AG04449 (cell line): Measurements from ENCODE around the gene GRM1.

Experiments
- CTCF ChIA-PET: fragments of 350-600 bp; formaldehyde crosslinking; extraction: SDS; loops from one replicate; lab custom pipeline; 2021; ENCODE audit warnings: antibody characterized with exemption; lab: Yijun Ruan, JAX
- POLR2A ChIA-PET: fragments of 400-600, 350-600 bp; formaldehyde crosslinking; extraction: SDS; loops from one replicate; lab custom pipeline; 2020; ENCODE audit warnings: antibody characterized with exemption, inconsistent platforms; lab: Yijun Ruan, JAX
- DNase-seq: peaks from one replicate; pipeline ENCODE4 v3.0.0-alpha.2; 2010; ENCODE audit warnings: low read depth, low spot score
- H3K4me3 ChIP-seq: 2 replicates; pipeline ENCODE4 v1.5.1; 2011; ENCODE audit warnings: low read depth, mild to moderate bottlenecking, control low read depth, low read length
- CTCF ChIP-seq: IDR thresholded peaks from one replicate; pipeline ENCODE4 v1.5.1; 2011; ENCODE audit warnings: mild to moderate bottlenecking, moderate library complexity, low read length, control low read depth, inconsistent platforms; ENCODE audit not compliant: insufficient read depth; ENCODE audit errors: missing control alignments

Gene GRM1

GRCh38 chr6:146190581-146190980 lies 161.7 kb downstream of the GRM1 start:
- no peak overlapping the region for H3K4me3 ChIP-seq
- no peak for TF ChIP-seq CTCF
- ChIA-PET CTCF (no interaction called here), POLR2A (no interaction called here)
- no peak for DNase-seq

GRCh38 chr6:146191166-146191565 lies 162.3 kb downstream of the GRM1 start:
- ChIA-PET POLR2A (no interaction called here), CTCF (no interaction called here)
- DNase-seq: no peak
- no peak overlapping the region for H3K4me3 ChIP-seq
- no peak for TF ChIP-seq CTCF

GRCh38 chr6:146191612-146192011 lies 162.8 kb downstream of the GRM1 start:
- CTCF ChIA-PET: no interaction called here

GRCh38 chr6:146194434-146194833 lies 165.6 kb downstream of the GRM1 start:
- POLR2A ChIA-PET: no interaction called here
- CTCF ChIA-PET: no interaction called here
- no peak for DNase-seq
- no peak for TF ChIP-seq CTCF
- no peak overlapping the region for H3K4me3 ChIP-seq

More at GRCh38 chr6:146191612-146192011, 162.8 kb downstream of the GRM1 start:
- TF ChIP-seq CTCF: no peak
- no peak for DNase-seq
- H3K4me3 ChIP-seq: no peak overlapping the region
- POLR2A ChIA-PET: no interaction called here

GRCh38 chr6:146200176-146200575 lies 171.3 kb downstream of the GRM1 start:
- DNase-seq: no peak

GRCh38 chr6:146202570-146202969 lies 173.7 kb downstream of the GRM1 start:
- ChIA-PET CTCF (no interaction called here), POLR2A (no interaction called here)
- DNase-seq: no peak
- no peak for TF ChIP-seq CTCF
- no peak overlapping the region for H3K4me3 ChIP-seq

More at GRCh38 chr6:146200176-146200575, 171.3 kb downstream of the GRM1 start:
- ChIA-PET CTCF (no interaction called here), POLR2A (no interaction called here)
- TF ChIP-seq CTCF: no peak
- H3K4me3 ChIP-seq: no peak overlapping the region

GRCh38 chr6:146209942-146210341 lies 181.1 kb downstream of the GRM1 start:
- no peak for DNase-seq
- ChIA-PET POLR2A (no interaction called here), CTCF (no interaction called here)
- no peak for TF ChIP-seq CTCF
- H3K4me3 ChIP-seq: no peak overlapping the region
